Endodermal cell (in vitro differentiated cells): Measurements from ENCODE around the gene KRT14. TPM values are rescaled to one million over a fixed set of nuclear protein-coding genes. Genes with fewer than 3 reads are reported as not detected.
"Not testable (repeated sequence)": the region's sequence is repeated elsewhere in the genome, so short reads cannot be mapped to it uniquely, and the experiment has no call there.

Source experiments
- DNase-seq: peaks from one replicate; pipeline ENCODE4 v3.0.0-alpha.2; 2017
- H3K27ac ChIP-seq: 2 replicates; pipeline ENCODE4 v1.5.1; 2013; ENCODE audit warnings: mild to moderate bottlenecking, low read depth, low read length, moderate library complexity
- H3K27me3 ChIP-seq: 2 replicates; pipeline ENCODE4 v1.6.1; 2013; ENCODE audit warnings: mild to moderate bottlenecking, low read length, moderate library complexity; ENCODE audit not compliant: insufficient read depth, control insufficient read depth, poor library complexity, severe bottlenecking
- H3K36me3 ChIP-seq: 2 replicates; pipeline ENCODE4 v1.7.0; 2013; ENCODE audit warnings: mild to moderate bottlenecking, low read length, moderate library complexity; ENCODE audit not compliant: control insufficient read depth, insufficient read depth
- H3K4me1 ChIP-seq: one replicate; pipeline ENCODE4 v1.7.0; 2013; ENCODE audit warnings: low read length; ENCODE audit not compliant: control insufficient read depth, insufficient read depth
- H3K4me3 ChIP-seq: 2 replicates; pipeline ENCODE4 v1.5.1; 2013; ENCODE audit warnings: mild to moderate bottlenecking, low read length, moderate library complexity
- H3K9ac ChIP-seq: 2 replicates; pipeline ENCODE4 v1.6.1; 2013; ENCODE audit warnings: mild to moderate bottlenecking, low read length, moderate library complexity; ENCODE audit not compliant: poor library complexity, severe bottlenecking; ENCODE audit errors: extremely low read depth
- H3K9me3 ChIP-seq: 2 replicates; pipeline ENCODE4 v1.6.1; 2013; ENCODE audit warnings: mild to moderate bottlenecking, low read length, moderate library complexity; ENCODE audit not compliant: control insufficient read depth
- H3K27ac Mint-ChIP-seq: 2 replicates; pipeline ENCODE4 v1.8.0; 2020; ENCODE audit warnings: mixed read lengths
- H3K27me3 Mint-ChIP-seq: 2 replicates; pipeline ENCODE4 v1.8.0; 2021; ENCODE audit warnings: mild to moderate bottlenecking, mixed read lengths; ENCODE audit not compliant: insufficient read depth
- H3K36me3 Mint-ChIP-seq: 2 replicates; pipeline ENCODE4 v1.8.0; 2020; ENCODE audit warnings: low read depth, mixed read lengths
- H3K4me1 Mint-ChIP-seq: 2 replicates; pipeline ENCODE4 v1.8.0; 2020; ENCODE audit warnings: mixed read lengths
- H3K4me3 Mint-ChIP-seq: 2 replicates; pipeline ENCODE4 v1.8.0; 2020; ENCODE audit warnings: mild to moderate bottlenecking, moderate library complexity, mixed read lengths
- H3K9me3 Mint-ChIP-seq: 2 replicates; pipeline ENCODE4 v1.8.0; 2020; ENCODE audit warnings: mild to moderate bottlenecking, mixed read lengths
- WGBS, 2 experiments: methylation state at CpG; one replicate each; pipeline versions ENCODE4 v1.1.5 to v1.1.7; 2013; ENCODE audit warnings: missing lambda C conversion rate in 2 of 2, mixed read lengths in 1 of 2; ENCODE audit not compliant: insufficient coverage in 1 of 2, insufficient read length in 1 of 2; 5-methylcytosine and 5-hydroxymethylcytosine counted together
- total RNA-seq, 2 donors: library from RNA; stranded (reverse); fragmentation: NEBNext Ultra II Directional in 1 of 2; extraction: Animal tissue kit (Norgen Biotek cat#: 25700) in 1 of 2; gene quantifications; 2 replicates in 1 of 2; 3 replicates in 1 of 2; pipeline ENCODE4 v1.2.1, GENCODE V29; 2021
- TF ChIP-seq, protein P1 (sequence below): fragments of 200-600 bp; sonication (generic); conservative IDR thresholded peaks from 2 replicates; pipeline ENCODE4 v1.5.0; 2021; ENCODE audit warnings: antibody characterized with exemption, mild to moderate bottlenecking

Gene KRT14
- total RNA-seq, 2 donors from 2014 or later = not detected

DNA sequence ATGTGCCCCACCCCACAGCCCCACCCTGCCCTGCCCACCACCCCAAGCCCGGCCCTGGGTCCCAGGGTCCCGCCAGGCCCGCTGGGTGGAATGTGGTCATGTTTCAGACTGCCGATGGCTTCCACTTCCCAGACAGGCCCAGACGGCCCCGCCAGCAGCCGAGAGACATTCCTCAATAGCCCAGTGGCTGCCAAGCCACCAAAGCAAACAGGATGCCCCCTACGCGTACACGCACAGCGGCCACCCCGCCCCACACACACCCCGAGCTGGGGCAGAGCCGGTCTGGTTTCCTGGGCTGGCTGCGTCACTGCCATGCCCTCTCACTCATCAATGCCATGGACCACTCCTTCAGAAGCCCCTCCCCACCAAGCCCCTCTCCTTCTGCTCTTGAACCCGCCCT lies 38.9 kb upstream of the KRT14 start:
- peaks cover 3% of the 10 kb centered on the region for H3K27me3 Mint-ChIP-seq
- H3K27ac Mint-ChIP-seq = no peak overlapping the region
- H3K9me3 Mint-ChIP-seq = no peaks in the 10 kb centered on the region
- no peaks in the 10 kb centered on the region for H3K36me3 Mint-ChIP-seq
- H3K4me1 Mint-ChIP-seq = no peaks in the 10 kb centered on the region
- Histone ChIP-seq H3K9ac (no peak overlapping the region), H3K36me3 (no peaks in the 10 kb centered on the region), H3K9me3 (no peaks in the 10 kb centered on the region), H3K27ac (no peak overlapping the region), H3K4me3 (no peak overlapping the region), H3K27me3 (no peaks in the 10 kb centered on the region), H3K4me1 (no peaks in the 10 kb centered on the region)
- WGBS, 2 experiments = 89 to 92% methylated on average over 3 to 16 of the region's 16 CpGs
- DNase-seq = peak; percentile 52
- TF ChIP-seq, protein P1, sequence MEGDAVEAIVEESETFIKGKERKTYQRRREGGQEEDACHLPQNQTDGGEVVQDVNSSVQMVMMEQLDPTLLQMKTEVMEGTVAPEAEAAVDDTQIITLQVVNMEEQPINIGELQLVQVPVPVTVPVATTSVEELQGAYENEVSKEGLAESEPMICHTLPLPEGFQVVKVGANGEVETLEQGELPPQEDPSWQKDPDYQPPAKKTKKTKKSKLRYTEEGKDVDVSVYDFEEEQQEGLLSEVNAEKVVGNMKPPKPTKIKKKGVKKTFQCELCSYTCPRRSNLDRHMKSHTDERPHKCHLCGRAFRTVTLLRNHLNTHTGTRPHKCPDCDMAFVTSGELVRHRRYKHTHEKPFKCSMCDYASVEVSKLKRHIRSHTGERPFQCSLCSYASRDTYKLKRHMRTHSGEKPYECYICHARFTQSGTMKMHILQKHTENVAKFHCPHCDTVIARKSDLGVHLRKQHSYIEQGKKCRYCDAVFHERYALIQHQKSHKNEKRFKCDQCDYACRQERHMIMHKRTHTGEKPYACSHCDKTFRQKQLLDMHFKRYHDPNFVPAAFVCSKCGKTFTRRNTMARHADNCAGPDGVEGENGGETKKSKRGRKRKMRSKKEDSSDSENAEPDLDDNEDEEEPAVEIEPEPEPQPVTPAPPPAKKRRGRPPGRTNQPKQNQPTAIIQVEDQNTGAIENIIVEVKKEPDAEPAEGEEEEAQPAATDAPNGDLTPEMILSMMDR = no peak
- H3K4me3 Mint-ChIP-seq = no peak overlapping the region

DNA sequence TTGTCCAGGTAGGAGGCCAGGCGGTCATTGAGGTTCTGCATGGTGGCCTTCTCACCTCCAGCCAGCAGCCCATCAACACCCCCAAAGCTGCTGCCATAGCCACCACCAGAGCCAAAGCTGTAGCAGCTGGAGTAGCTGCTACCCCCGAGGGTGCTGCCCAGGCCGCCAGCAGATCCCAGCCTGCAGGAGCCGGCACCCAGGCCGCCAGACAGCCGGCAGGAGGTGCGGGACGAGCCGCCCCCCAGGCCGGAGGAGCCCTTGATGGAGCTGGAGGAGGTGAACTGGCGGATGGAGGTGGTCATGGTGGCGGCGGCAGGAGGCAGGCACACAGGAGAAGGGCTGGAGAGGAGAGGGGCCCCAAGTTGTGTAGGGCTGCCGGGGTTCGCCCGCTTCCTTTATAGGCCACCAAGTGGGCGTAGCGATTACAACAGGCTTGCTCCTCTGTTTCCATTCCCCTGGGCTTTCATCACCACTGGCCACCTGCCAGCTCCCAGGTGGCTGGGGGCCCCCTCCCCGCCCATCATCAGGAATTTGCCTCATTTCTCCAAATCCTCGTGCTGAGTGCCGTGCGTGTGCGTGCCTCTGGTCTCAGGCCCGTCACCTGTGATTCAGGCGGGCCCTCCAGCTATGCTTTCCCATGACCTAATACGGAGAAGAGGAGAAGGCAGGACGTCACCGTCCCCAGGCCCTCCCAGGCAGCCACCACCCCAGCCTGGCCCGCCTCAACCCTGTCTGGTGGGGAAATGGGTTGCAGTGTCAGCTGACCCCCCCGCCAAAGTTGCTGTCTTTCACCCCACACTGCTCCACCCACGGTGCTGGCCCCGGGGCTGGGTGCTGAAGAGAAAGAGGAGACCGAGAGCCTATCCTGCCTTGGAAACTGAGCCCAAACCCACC lies 37.8 kb upstream of the KRT14 start, which contains the start of gene KRT17:
Gene KRT17, minus strand, starts transcription at position 368 of the 894 bp plus-strand sequence. Its CDS starts 66 bp downstream, at position 302.
- no peak within 1 kb of the TSS for H3K4me3 Mint-ChIP-seq
- TF ChIP-seq, protein P1 = peak; percentile 12

DNA sequence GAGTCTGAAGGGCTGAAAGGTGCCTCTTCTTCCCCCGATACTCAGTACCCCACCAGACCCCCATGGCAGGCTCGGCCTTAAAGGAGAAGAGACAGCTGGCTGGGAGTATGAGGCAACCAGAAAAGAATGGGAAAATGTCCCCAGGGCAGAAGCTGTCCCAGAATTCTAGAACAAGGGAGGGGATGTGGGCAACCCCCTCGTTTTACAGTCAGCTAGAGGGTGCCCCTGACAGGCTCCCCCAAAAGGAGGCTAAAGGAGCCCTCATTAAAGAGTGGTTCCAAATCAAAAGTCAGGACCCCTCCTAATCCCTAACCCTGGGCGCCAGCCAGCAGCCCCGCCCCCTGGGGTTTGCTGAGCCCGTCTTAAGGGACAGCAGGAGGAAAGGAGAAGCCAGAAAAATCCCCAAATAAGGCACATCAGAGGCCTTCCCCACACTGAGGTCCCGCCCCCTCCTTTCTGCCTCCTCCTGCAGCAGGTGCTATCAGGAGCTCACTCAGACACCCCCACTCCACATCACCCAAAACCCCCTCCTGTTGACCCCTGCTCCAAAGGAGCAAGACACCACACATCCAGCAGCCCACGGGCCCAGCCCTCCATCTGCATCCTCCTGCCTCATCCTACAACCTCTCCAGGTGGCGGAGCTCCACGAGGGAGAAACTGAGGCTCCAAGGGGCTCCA lies 36.6 kb upstream of the KRT14 start:
- H3K27ac ChIP-seq, H3K27me3 Mint-ChIP-seq, H3K27me3 ChIP-seq, H3K9me3 Mint-ChIP-seq, H3K9me3 ChIP-seq, H3K4me3 ChIP-seq, H3K27ac Mint-ChIP-seq, H3K36me3 Mint-ChIP-seq, H3K4me1 Mint-ChIP-seq, H3K36me3 ChIP-seq, H3K4me1 ChIP-seq, H3K4me3 Mint-ChIP-seq, H3K9ac ChIP-seq: not testable (repeated sequence)
- WGBS, 2 experiments = 81 to 100% methylated on average over 1 to 10 of the region's 10 CpGs
- DNase-seq = peak; percentile 74

More for the DNA sequence above, 37.8 kb upstream of the KRT14 start, which contains the start of gene KRT17:
- no peaks in the 10 kb centered on the region for H3K4me1 ChIP-seq
- H3K36me3 Mint-ChIP-seq = no peaks in the 10 kb centered on the region
- H3K27me3 ChIP-seq = no peaks in the 10 kb centered on the region
- DNase-seq = peak; percentile 69
- H3K9me3 ChIP-seq = no peaks in the 10 kb centered on the region
- H3K27ac ChIP-seq = no peak within 1 kb of the TSS
- peaks cover 3% of the 10 kb centered on the region for H3K27me3 Mint-ChIP-seq
- no peak within 1 kb of the TSS for H3K9ac ChIP-seq
- WGBS, 2 experiments = 80 to 91% methylated on average over 1 to 31 of the region's 33 CpGs
- no peak within 1 kb of the TSS for H3K4me3 ChIP-seq
- no peaks in the 10 kb centered on the region for H3K4me1 Mint-ChIP-seq
- no peak within 1 kb of the TSS for H3K27ac Mint-ChIP-seq
- no peaks in the 10 kb centered on the region for H3K9me3 Mint-ChIP-seq
- no peaks in the 10 kb centered on the region for H3K36me3 ChIP-seq

DNA sequence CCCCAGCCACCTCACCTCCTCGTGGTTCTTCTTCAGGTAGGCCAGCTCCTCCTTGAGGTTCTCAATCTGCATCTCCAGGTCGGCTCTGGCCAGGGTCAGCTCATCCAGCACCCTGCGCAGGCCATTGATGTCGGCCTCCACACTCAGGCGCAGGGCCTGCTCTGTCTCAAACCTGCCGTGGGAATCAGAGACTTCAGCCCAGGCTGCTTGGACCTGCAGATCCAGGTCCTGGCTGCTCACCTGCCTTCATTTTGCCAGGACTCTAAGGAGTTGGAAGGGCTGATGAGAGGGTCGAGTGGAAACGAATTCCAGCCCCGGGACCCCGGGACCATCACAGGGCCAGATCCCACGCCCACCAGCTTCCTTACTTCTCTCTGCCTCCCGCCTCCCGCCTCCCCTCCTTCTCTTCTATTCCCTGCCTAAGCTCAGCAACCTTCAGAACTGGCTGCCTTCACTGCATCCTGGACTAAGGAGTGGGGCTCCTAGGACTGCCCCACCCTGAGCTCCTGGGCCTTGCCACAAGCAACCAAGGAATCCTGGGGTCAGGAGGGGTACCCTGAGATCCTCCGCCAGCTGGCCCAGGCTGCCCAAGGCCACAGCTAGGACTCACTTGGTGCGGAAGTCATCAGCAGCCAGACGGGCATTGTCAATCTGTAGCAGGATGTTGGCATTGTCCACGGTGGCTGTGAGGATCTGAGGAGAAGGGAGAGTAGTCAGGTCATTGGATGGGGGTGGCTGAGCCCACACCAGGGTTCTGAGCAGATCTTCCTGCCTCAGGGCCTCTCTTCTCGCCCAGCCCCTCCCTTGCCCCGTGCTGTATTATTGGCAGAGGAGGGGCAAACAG lies 35.9 kb upstream of the KRT14 start:
- WGBS, 2 experiments = 89 to 90% methylated on average over 7 to 17 of the region's 19 CpGs
- DNase-seq = peak; percentile 42
- not testable (repeated sequence) for H3K36me3 ChIP-seq, H3K4me3 Mint-ChIP-seq, H3K9me3 ChIP-seq, H3K27me3 ChIP-seq, H3K27me3 Mint-ChIP-seq, H3K9ac ChIP-seq, H3K27ac ChIP-seq, H3K36me3 Mint-ChIP-seq, H3K9me3 Mint-ChIP-seq, H3K27ac Mint-ChIP-seq, H3K4me3 ChIP-seq, H3K4me1 ChIP-seq, H3K4me1 Mint-ChIP-seq
